Erythroblast (primary cell): Measurements from ENCODE around the gene MEMO1.
"Not testable (repeated sequence)": the region's sequence is repeated elsewhere in the genome, so short reads cannot be mapped to it uniquely, and the experiment has no call there.

ENCODE experiments used
- GATA1 ChIP-seq: IDR thresholded peaks from 2 replicates; pipeline ENCODE4 v1.6.1; 2011; ENCODE audit warnings: low read depth, mild to moderate bottlenecking, control low read depth, low read length, moderate library complexity
- POLR2A ChIP-seq: IDR thresholded peaks from 2 replicates; pipeline ENCODE4 v1.6.1; 2011; ENCODE audit warnings: mild to moderate bottlenecking, low read length

- TF ChIP-seq POLR2A, GATA1: not testable (repeated sequence)
Measured at GRCh38 chr2:32034198-32034887, 23.5 kb upstream of the MEMO1 start.
